GM19468 (cell line): ENCODE measurements around the gene PPP2R5E.

Source experiments
- ATAC-seq: cut with Tn5 transposase; IDR thresholded peaks from one replicate; pipeline ENCODE4 v1.9.1; 2021; ENCODE audit warnings: mild to moderate bottlenecking, moderate library complexity, moderate number of reproducible peaks; ENCODE audit not compliant: unreplicated experiment; ENCODE audit errors: extremely low read depth

The PPP2R5E gene

DNA sequence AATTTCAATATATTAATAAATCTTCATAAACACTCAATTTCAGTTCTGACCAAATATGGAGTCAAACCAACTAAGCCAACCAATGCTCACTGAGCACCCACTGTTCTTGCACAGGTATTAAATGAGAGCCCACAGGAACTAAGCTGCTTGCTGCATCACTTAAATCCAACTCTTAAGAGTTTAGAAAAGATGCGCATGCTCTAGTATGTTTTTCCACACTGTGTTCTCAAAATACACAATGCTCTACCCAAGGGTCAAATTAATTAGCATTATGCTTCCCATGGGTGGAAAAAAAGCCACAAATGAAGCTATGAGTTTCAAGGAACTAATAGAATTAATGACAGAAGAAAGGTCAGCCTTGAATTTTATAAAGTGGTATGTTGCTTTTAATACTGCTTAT lies 220.7 kb downstream of the PPP2R5E start:
- ATAC-seq = no peak
